NB4 (cell line): ENCODE measurements around the gene MBD6.

ENCODE experiments used
- DNase-seq: peaks from one replicate; pipeline ENCODE4 v3.0.0; 2010; ENCODE audit warnings: low read depth
- H3K4me3 ChIP-seq: one replicate; pipeline ENCODE4 v1.5.1; 2011; ENCODE audit warnings: mild to moderate bottlenecking, low read depth, low read length, moderate library complexity
- MYC ChIP-seq: IDR thresholded peaks from 2 replicates; pipeline ENCODE4 v1.6.1; 2011; ENCODE audit warnings: low read depth, low read length
- POLR2A ChIP-seq: IDR thresholded peaks from 2 replicates; pipeline ENCODE4 v1.6.1; 2011; ENCODE audit warnings: mild to moderate bottlenecking; ENCODE audit not compliant: insufficient read length; ENCODE audit errors: extremely low read depth
- TF ChIP-seq, protein P1 (sequence below): IDR thresholded peaks from one replicate; pipeline ENCODE4 v1.5.1; 2012; ENCODE audit warnings: low read depth, low read length
- TF ChIP-seq, protein P2 (sequence below): IDR thresholded peaks from 2 replicates; pipeline ENCODE4 v1.6.1; 2011; ENCODE audit warnings: low read depth, low read length

The MBD6 gene

DNA sequence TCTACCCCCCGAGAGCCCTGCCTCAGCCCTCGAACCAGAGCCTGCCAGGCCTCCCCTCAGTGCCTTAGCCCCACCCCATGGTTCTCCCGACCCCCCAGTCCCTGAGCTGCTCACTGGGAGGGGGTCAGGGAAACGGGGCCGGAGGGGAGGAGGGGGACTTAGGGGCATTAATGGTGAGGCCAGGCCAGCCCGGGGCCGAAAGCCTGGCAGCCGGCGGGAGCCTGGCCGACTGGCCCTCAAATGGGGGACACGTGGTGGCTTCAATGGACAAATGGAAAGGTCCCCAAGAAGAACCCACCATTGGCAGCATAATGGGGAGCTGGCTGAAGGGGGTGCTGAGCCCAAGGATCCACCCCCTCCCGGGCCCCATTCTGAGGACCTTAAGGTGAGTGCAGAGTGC lies 5.6 kb downstream of the MBD6 start:
- H3K4me3 ChIP-seq = no peak overlapping the region
- DNase-seq = no peak
- TF ChIP-seq MYC = no peak
- TF ChIP-seq, protein P1, sequence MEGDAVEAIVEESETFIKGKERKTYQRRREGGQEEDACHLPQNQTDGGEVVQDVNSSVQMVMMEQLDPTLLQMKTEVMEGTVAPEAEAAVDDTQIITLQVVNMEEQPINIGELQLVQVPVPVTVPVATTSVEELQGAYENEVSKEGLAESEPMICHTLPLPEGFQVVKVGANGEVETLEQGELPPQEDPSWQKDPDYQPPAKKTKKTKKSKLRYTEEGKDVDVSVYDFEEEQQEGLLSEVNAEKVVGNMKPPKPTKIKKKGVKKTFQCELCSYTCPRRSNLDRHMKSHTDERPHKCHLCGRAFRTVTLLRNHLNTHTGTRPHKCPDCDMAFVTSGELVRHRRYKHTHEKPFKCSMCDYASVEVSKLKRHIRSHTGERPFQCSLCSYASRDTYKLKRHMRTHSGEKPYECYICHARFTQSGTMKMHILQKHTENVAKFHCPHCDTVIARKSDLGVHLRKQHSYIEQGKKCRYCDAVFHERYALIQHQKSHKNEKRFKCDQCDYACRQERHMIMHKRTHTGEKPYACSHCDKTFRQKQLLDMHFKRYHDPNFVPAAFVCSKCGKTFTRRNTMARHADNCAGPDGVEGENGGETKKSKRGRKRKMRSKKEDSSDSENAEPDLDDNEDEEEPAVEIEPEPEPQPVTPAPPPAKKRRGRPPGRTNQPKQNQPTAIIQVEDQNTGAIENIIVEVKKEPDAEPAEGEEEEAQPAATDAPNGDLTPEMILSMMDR = no peak
- TF ChIP-seq, protein P2, sequence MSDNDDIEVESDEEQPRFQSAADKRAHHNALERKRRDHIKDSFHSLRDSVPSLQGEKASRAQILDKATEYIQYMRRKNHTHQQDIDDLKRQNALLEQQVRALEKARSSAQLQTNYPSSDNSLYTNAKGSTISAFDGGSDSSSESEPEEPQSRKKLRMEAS = no peak
- TF ChIP-seq POLR2A = no peak

DNA sequence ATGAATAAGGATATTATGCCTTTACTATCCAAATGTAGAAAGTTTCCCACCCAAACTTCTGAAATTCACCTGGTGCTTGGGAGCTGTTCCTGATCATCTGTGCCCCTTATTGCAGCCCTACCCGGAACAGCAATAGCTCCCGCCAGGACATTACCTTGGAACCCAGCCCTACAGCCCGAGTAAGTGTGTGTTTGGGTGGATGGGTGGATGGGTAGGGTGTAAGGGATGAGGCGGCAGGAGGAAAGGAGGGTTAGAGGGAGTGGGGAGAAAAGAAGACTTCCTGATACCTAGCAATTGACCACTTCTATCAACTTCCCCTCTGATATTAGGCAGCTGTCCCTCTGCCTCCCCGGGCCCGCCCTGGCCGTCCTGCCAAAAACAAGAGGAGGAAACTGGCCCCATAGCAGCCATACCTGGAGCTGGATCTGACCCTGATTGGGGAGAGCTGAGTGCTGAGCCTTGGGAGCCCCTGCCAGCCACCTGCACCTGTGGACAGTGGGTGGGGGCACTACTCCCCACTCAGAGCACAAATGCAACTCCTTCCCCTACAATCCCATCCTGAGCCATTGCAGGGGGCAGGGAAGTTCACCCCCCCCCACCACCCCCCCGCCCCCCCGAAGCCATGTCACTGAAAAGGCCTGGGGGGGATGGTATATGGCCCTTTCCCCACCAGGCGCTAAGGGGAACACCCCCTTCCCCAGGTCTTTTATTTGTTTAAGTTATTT lies 6.4 kb downstream of the MBD6 start:
- TF ChIP-seq, protein P2 = no peak
- TF ChIP-seq MYC (no peak), POLR2A (no peak)
- TF ChIP-seq, protein P1 = no peak
- no peak overlapping the region for H3K4me3 ChIP-seq

DNA sequence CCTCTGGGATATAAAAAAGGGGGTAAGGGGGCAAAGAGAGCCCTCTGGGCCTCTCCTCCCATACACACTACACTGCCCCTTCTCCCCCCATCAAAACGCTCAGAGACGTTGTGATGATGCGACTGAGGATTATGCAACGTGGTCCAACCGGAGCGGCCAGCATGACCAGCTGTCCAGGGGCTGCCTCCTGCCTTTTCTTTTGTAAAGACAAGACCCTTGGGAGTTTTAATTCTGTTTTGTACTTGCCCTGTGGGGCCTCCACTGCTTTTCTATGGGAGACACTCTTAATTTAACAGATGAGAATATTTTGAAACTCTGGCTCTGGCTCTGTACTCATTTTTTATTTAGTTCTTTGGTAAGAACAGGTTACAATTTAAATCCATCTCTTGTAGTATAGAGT lies 7.2 kb downstream of the MBD6 start:
- no peak for DNase-seq
- TF ChIP-seq POLR2A = no peak
- no peak for TF ChIP-seq MYC
- TF ChIP-seq, protein P1 = no peak
- TF ChIP-seq, protein P2 = no peak
- no peak overlapping the region for H3K4me3 ChIP-seq

More for the DNA sequence above, 6.4 kb downstream of the MBD6 start:
- no peak for DNase-seq

DNA sequence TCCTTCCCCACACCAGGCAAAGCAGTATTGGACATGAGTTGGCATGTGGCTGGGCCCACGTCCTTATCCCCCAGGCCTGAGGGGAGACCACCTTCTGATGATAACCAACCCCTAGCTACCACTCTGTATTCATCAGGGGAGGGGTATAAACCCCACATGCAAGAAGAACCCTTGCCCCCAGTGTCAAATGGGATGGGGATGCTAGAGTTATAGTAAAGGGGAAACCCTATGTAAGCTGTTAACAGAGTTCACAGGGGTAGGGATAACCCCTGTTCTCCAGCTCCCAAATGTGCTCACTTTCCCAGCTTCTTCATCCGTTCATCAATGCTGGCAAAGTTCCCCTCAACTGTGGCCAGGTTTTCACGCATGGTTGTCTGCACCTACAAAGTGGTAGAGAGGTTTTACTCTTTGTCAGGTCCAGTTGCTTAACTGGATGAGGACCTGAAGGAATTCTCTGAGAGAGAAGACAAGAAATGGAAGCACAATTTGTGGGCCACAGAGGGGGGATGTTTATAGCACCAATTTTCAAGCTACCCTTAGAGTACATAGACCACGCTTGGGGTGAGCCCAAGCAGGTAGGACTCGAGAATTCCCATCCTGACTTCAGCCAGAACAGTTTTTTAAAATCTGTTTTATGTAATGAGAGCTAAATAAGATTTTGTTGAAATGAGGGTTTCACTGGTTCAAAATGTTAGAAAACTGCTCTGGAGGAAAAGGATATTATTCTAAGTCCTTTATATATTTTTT lies 7.9 kb downstream of the MBD6 start:
- no peak for DNase-seq
- TF ChIP-seq POLR2A (no peak), MYC (no peak)
- TF ChIP-seq, protein P2 = no peak
- TF ChIP-seq, protein P1 = no peak
- H3K4me3 ChIP-seq = no peak overlapping the region

DNA sequence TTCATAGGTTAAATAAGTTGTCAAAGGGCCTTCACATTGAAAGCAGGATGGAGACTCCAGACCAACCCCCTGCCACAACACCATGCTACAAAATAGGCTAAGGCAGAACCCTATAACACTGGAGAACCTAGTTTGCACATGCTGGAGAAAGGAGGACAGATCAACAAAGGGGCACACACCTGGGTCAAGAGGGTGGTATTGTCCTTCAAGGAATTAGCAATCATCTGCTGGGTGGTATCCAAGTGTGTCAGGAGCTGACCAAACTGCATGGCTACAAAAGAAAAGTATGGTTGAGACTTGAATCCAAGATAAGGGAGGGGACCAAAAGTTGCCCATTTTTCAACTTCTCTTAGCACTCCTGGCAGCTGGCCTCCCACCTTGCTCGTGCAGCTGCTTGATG lies 9.2 kb downstream of the MBD6 start:
- TF ChIP-seq POLR2A (no peak), MYC (no peak)
- TF ChIP-seq, protein P2 = no peak
- TF ChIP-seq, protein P1 = no peak
- no peak for DNase-seq
- no peak overlapping the region for H3K4me3 ChIP-seq
